Measurements from ENCODE around the gene C1QTNF12.

Gene C1QTNF12

DNA sequence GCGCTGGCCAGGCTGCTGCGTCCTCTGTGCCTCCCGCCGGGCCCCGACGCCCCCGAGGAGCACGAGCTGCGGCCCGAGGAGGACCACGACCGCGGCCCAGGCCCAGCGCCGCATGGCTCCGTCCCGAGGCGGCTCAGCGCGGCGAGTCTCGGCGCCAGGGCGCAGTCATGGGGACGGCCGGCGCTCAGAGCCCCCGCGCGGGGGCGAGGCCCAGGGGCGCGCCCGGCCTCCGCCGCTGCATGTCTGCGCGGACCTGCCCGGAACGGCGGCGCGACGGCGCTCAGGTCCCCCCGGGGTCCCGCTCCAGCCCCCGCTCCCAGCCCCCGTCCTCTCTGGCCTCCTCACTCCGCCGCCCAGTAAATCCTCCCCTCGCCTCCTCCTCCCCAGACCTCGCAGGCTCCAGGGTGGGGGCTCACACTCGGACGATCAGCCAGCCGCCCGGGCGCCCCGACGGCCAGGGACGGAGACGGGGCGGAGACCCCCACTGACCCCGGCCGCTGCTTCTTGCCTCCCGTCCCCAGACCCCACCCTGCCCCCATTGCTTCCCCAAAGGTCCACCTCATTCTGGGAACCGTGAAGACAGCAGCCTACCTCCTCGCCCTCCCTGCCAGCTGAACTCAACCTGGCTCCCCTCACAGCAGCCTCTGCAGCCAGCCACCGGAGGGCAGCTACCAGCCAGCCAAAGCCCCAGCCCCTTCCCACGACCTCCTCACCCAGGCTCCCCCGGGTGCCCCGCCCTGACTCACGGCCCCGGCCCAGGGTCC is at the start of gene C1QTNF12:
Gene C1QTNF12 (minus strand): TSS at position 146 of the 764 bp plus-strand sequence. CDS start 32 bp downstream, at position 114.
- DNase-seq: no peak

DNA sequence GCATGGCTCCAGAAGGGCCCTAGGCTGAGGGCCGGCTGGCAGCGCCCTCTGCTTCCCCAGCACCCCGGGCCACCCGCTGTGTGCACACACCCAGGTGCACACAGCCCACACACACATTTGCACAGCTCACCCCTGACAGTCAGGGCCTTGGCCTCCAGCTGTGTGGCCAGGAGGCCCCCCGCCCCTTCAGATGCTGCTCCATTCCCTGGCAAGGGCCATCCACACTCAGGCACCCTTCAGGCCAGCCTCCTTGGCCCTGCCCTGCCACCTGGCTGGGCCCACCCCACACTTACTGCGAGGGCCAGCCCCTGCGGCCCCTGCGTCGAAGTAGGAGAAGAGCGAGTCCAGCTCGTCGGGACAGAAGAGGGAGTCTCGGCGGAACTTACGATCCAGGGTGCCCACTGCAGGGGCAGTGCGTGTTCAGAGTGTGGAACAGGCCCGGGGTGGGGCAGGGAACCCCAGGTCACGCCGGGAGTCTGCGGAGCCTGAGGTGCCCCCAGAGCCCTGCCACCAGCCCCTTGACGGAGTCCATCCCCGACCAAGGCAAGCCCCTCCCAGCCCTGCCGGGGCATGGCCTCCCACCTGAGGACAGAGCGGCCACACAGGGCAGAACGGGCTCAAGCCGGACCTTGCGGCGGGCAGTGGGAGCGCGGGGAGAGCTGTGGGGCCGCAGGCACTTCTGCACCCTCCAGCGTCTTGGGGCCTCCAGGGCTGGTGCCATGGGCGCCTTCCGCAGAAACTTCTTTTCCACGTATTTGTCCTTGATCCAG is 48.8 kb upstream of the C1QTNF12 start:
- DNase-seq: no peak

DNA sequence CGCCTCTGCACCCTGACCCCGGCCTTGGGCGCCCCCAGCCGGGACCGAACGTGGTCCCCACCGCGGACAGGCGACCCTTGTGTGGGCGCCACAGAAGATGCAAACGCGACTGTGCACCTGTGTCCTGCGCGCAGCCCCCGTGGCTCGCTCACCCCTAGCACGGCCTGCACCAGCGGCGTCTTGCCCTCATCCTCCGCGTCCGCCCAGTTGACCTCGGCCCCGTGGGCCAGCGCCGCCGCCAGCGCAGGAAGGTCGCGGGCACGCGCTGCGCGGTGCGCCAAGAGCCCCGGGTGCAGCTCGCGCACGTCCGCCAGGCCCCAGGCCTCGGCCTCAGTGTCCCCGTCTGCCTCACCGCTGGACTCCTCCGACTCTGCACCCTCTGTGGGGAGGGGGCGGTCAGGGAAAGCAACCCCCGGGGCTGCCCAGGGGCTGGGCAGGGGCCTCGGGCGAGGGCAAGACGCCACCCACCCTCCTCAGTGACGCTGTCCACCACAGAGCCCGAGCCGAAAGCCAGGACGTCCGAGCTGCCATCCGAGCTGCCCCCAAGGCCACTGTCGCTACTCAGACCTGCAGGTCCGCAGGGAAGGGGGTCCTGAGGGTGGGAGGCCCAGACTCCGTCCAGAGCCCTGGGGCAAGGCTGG is 47.8 kb upstream of the C1QTNF12 start:
- no peak for DNase-seq

- no peak for DNase-seq
Measured at GRCh38 chr1:1293263-1294249, 47.0 kb upstream of the C1QTNF12 start.

GRCh38 chr1:1292851-1293250 is 46.3 kb upstream of the C1QTNF12 start:
- DNase-seq: no peak

DNA sequence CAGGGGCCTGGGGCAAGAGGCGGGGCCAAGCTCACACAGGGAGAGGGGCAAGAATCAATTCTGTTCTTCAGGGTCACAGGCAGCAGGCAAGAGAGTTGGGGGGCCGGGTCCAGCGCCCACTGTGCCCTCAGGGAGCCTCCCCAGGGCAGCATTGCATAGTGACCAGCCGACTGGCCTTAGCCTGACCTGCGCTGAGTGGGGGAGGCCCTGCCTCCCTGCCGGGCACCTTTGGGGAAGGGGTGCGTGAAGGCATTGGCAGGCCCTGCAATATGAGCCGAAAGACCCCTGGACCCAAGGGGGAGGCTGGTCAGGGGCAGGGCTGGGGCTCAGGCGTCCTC is 45.9 kb upstream of the C1QTNF12 start:
- DNase-seq: no peak

DNA sequence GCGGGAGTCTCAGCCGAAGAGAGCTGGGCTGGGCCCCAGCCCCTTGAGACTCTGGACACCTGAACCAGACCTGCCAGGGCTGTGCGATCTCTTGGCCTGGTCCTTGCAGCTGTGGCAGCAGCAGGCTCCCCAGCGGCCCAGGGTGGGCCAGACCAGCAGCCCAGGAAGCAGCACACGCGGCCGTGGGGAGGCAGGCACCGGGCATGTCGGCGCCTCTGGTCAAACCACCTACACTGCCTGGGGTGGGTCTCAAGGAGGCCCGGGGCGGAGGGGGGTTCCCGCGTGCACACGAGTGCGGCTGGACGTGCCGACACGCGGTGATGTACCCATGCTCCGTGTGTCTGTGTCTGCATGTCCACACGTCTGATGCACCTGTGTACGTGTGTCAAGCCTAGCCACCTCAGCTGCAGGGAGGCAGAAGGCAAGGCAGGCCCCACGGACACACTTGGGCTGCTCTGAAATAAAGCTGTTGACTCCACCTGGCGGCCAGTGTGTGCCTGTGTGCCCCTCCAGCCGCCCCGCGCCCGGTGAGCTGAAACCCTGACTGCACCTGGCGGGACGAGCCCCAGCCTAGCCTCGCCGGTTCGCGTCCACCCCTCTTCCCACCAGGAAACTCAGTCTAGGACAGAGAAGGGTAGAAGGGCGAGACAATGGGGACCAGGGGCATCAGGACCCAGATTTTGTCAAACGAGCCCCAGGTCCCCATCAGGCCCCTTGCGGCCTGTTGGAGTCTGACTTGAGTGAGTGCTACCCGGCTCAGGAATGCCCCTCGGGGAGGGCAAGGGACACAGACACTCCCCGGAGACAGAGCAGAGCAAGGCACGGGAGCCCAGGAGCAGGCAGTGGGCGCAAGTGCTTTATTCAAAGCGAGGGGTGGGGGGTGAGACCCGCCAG is 45.3 kb upstream of the C1QTNF12 start:
- peak; percentile 71 for DNase-seq

- DNase-seq: no peak
Measured at GRCh38 chr1:1291023-1291528, 44.6 kb upstream of the C1QTNF12 start.

DNA sequence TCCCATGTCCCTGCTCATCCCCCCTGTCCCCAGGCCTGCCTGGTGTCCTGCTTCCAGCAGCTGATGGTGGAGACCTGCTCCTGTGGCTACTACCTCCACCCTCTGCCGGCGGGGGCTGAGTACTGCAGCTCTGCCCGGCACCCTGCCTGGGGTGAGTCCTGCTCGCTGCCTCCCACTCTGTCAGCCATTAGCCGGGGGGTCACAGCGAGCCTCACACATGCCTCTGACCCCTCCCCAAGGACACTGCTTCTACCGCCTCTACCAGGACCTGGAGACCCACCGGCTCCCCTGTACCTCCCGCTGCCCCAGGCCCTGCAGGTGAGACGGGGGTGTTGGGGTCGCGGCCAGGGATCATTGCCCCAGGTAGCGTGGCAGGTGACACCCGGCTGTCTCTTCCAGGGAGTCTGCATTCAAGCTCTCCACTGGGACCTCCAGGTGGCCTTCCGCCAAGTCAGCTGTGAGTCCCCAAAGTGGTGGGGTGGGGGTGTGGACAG is 43.8 kb upstream of the C1QTNF12 start:
- peak; percentile 61 for DNase-seq

DNA sequence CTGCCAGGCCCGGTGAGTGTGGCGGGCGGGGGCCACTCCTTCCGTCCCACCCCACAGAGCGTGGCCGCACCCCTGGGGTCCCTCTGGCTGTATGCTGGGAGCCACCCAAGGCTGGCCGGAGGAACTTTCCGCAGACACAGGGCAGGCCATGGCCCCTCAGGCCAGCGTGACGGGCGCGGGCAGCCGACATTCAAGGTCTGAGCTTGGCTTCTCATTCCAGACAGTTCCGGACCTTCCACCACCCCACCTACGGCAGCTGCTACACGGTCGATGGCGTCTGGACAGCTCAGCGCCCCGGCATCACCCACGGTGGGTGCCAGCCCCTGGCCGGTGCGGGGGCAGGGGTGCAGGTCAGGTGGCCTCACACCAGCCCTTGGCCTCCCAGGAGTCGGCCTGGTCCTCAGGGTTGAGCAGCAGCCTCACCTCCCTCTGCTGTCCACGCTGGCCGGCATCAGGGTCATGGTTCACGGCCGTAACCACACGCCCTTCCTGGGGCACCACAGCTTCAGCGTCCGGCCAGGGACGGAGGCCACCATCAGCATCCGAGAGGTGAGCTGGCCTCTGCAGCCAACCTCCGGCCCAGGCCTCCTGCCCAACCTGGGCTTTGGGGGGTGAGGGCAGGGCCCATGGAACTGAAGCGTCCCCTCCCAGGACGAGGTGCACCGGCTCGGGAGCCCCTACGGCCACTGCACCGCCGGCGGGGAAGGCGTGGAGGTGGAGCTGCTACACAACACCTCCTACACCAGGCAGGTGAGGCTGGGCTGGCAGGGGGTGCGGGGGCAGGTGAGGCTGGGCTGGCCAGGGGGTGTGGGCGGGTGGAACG is 41.0 kb upstream of the C1QTNF12 start:
- DNase-seq: no peak

- no peak for DNase-seq
Measured at GRCh38 chr1:1286313-1287261, 40.1 kb upstream of the C1QTNF12 start.

DNA sequence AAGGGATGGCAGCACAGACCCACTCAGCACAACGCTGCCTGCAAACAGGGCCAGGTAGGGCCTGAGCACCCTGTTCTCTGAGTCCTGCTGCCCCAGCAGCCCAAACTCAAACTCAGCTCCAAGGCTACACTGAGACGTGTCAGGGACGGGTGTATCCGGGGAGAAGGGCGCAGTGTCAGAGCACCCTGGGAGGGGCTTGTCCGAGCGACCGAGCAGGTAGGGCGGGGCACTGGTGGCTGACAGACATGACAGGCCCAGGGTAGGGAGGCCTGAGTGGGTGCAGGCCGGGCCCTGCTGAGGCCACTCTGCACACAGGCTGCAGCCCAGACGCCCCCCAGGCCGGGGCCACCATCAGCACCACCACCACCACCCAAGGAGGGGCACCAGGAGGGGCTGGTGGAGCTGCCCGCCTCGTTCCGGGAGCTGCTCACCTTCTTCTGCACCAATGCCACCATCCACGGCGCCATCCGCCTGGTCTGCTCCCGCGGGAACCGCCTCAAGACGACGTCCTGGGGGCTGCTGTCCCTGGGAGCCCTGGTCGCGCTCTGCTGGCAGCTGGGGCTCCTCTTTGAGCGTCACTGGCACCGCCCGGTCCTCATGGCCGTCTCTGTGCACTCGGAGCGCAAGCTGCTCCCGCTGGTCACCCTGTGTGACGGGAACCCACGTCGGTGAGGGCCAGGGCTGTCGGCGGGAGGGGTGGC is 39.2 kb upstream of the C1QTNF12 start:
- no peak for DNase-seq

DNA sequence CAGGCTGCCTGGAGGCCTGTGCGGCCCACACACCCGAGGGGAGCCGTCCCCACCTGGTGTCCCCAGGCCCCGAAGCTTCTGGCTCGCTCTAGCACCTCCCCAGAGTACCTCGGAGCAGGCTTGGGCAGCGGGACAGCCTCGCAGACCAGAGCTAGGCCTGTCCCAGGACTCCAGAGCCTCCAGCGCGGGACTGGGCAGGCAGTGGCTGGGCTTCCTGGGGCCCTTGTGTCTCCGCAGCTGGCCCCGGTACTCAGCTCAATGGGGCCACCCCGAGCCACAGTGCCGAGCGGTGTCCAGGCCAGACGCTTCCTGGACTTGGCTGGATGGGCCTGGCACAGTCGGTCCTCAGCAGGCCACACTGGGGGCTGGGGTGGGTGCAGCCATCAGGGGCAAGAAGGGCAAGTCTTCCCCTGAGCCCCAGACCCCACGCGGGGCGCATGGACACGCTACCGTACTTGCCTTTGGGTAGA is 38.6 kb upstream of the C1QTNF12 start:
- DNase-seq: no peak

GRCh38 chr1:1284221-1285101 is 37.9 kb upstream of the C1QTNF12 start:
- DNase-seq: no peak

DNA sequence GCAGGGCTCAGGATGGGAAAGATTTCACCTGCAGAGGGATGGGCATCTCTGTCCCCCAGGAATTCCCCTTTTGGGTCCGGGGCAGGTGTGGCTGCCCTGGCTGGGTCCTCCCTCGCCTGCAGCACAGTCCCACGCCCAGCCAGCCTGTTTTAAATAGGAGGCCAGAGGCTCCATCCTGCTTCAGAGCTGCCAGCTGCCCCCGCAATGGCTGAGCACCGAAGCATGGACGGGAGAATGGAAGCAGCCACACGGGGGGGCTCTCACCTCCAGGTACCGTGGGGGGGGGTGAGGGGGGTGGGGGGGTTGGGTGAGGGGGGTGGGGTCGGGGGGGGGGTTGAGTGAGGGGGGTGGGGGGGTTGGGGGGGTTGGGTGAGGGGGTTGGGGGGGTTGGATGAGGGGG is 37.3 kb upstream of the C1QTNF12 start:
- no peak for DNase-seq

DNA sequence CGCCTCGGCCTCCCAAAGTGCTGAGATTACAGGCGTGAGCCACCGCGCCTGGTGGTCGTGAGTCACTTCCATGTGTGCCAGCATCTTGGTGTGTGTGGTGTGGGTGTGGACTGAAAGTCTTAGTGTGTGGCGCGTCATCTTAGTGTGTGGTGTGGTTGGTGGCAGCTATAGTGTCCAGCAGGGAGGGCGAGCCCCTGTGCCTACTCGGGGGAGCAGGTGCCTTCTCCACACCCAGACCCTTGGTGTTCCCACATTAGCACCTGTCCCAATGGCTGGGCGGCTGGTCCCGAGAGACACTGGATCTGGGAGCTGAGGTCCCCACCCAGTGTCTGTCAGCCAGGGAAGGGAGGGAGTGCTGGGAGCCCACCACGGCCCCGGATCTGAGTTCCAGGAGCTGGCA is 36.5 kb upstream of the C1QTNF12 start:
- no peak for DNase-seq
